ENCODE measurements around the gene TRPM3. TPM values are rescaled to one million over a fixed set of nuclear protein-coding genes. Genes with fewer than 3 reads are reported as not detected.

The TRPM3 gene
- total and polyA plus RNA-seq, 9 of the 15 experiments (the other 6 are each of a cell fraction or from before 2014, with no cell fraction given) = 0.04 TPM; not detected in 8

GRCh38 chr9:70778568-70778967 is 342.9 kb downstream of the TRPM3 start:
- 0% methylated on average over 3 of the region's 3 CpGs for WGBS (ENCODE audit: insufficient coverage, low coverage, missing lambda C conversion rate)
- in situ Hi-C loops (cut with MboI) = no loop called here
- intact Hi-C loops (cut with micrococcal nuclease) = no loop called here

More at GRCh38 chr9:70778568-70778967, 342.9 kb downstream of the TRPM3 start:
- H3K4me2 ChIP-seq (ENCODE audit: insufficient read depth, low read length) = no peak overlapping the region
- CTCF ChIA-PET (ENCODE audit: low intra/inter-chr PET ratio) = no interaction called here
- no peaks in the 10 kb centered on the region for H3K4me1 ChIP-seq (replicated peaks in 1 of 2; ENCODE audit: control insufficient read depth in 2 of 2, insufficient read depth in 2 of 2, low read length in 2 of 2)
- no TSS peak for BruUV-seq (replicated peaks)
- TF ChIP-seq MXD1 (CRISPR knock-in tag; IDR thresholded peaks at IDR 0.05; ENCODE audit: borderline replicate concordance, poor library complexity, severe bottlenecking) (no peak), NFE2L1 (tag; IDR thresholded peaks at IDR 0.05; ENCODE audit: borderline replicate concordance, low read depth) (no peak), ZNF324 (CRISPR knock-in tag; IDR thresholded peaks at IDR 0.05) (no peak), ARID4B (CRISPR knock-in tag; IDR thresholded peaks at IDR 0.05) (no peak), TOE1 (IDR thresholded peaks at IDR 0.05; ENCODE audit: borderline replicate concordance) (no peak), TOE1 (CRISPR knock-in tag; IDR thresholded peaks at IDR 0.05; ENCODE audit: borderline replicate concordance, low read depth) (no peak), CBX8 (IDR thresholded peaks at IDR 0.05; ENCODE audit: borderline replicate concordance, extremely low read depth, low read depth, low read length, poor library complexity, severe bottlenecking) (no peak), GABPA (tag; conservative IDR thresholded peaks at IDR 0.05; ENCODE audit: low read depth) (no peak), HNRNPH1 (optimal IDR thresholded peaks at IDR 0.05; ENCODE audit: low read depth, low read length) (no peak), SIN3B (IDR thresholded peaks at IDR 0.05; ENCODE audit: low read depth) (no peak), SUPT5H (IDR thresholded peaks at IDR 0.05) (no peak), ZKSCAN3 (CRISPR knock-in tag; IDR thresholded peaks at IDR 0.05) (no peak)
- no peak overlapping the region for H3K4me3 ChIP-seq
- POLR2A ChIA-PET = no interaction called here
- H3K9ac ChIP-seq (ENCODE audit: insufficient read depth in 1 of 2, low read depth in 2 of 2, low read length in 2 of 2) = no peak overlapping the region
- H2AFZ ChIP-seq (ENCODE audit: low read depth, low read length) = no peak overlapping the region
- FAIRE-seq (no peak), DNase-seq (ENCODE audit: extremely low read depth in 1 of 4, low spot score in 3 of 4) (no peak), ATAC-seq (no peak)
- no peaks in the 10 kb centered on the region for H3K36me3 ChIP-seq (ENCODE audit: control insufficient read depth, insufficient read depth, low read length)
- no peak overlapping the region for H3K27ac ChIP-seq (ENCODE audit: extremely low read depth, low read depth, low read length)
- H3K27me3 ChIP-seq (ENCODE audit: control insufficient read depth in 2 of 2, insufficient read depth in 2 of 2, low read length in 2 of 2) = no peaks in the 10 kb centered on the region
- H3K9me3 ChIP-seq (replicated peaks; ENCODE audit: control insufficient read depth, insufficient read depth, low read depth, low read length) = no peaks in the 10 kb centered on the region
- H3K9me1 ChIP-seq (ENCODE audit: control insufficient read depth, insufficient read depth, low read length) = no peaks in the 10 kb centered on the region
- no peaks in the 10 kb centered on the region for H3K79me2 ChIP-seq (ENCODE audit: control insufficient read depth, insufficient read depth, low read length)
- no peaks in the 10 kb centered on the region for H4K20me1 ChIP-seq (replicated peaks; ENCODE audit: control insufficient read depth, insufficient read depth, low read length)

Data from K562 (cell line).